Activated CD4-positive, CD25-positive, alpha-beta regulatory T cell treated with anti-CD3 and anti-CD28 coated beads, Interleukin-2, amount 50 U/mL, for 24 hours (primary cell): ENCODE measurements around the gene TP53I11.

Source experiments
- ATAC-seq, 2 donors: fragments of 150-1000 bp; cut with Tn5 transposase; one replicate each; pipeline ENCODE4 v1.10.0; 2021; ENCODE audit warnings: mild to moderate bottlenecking in 1 of 2, moderate library complexity in 1 of 2

TP53I11 gene, protein sequence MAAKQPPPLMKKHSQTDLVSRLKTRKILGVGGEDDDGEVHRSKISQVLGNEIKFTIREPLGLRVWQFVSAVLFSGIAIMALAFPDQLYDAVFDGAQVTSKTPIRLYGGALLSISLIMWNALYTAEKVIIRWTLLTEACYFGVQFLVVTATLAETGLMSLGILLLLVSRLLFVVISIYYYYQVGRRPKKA

DNA sequence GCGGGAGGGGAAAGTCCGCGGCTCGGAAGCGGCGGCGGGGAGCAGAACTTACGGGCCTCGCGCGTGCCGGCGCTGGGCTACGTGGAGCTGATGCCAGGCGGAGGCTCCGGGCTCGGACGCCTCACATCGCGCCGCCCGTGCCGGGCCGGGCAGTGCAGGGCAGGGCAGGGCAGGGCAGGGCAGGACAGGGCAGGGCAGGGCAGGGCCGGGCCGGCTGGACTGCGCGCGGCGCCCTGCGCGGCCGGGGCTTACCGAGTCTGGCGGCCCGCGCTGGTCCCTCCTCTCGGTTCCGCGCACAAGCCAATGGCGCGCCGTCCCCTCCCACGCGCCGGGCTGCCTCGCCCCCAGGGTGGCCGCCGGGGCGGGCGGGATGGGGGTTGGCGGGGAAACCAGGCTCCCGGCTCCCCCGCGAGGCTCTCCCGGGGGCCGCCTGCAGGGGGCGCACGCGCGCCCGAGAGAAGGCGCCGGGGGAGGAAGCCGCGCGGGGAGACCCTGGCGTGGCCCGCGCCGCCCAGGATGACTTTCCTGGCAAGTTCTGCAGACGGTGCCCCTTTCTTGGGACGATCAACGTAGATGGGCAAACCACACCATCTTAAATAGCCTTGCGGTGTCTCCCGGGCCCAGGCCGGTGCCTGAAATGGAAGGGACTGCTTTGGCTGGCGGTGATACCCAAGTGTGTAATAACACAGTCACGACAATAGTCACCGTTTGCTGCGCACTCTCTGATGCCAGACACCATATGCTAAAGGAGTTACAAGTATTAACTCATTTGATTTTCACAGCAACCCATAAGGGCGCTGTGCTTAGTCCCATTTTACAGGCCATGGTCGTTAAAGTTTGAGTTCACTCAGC lies at the start of gene TP53I11:
TSS of gene TP53I11 (minus strand) at position 259 of the 852 bp plus-strand sequence. CDS start 12,548 bp downstream, outside the sequence.
- ATAC-seq: peak; percentile 76 to 78

DNA sequence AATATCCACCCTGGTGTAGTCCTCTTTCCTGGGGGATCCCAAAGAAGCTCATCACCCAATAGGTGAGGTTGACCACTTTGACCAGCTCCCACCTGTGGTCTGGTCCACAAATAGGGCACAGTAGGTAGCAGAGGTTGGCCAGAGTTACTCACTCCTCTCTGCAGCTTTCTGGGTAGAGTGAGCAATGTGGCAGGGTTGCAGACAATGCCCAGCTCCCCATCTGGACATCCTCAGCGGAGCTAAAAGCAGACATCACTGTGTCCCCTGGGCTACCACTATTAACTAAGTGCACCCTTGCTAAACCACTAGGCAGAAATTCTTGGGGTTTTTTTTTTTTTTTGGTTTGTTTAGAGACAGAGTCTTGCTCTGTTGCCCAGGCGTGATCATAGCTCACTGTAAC lies 48.4 kb upstream of the TP53I11 start:
- ATAC-seq: no peak

DNA sequence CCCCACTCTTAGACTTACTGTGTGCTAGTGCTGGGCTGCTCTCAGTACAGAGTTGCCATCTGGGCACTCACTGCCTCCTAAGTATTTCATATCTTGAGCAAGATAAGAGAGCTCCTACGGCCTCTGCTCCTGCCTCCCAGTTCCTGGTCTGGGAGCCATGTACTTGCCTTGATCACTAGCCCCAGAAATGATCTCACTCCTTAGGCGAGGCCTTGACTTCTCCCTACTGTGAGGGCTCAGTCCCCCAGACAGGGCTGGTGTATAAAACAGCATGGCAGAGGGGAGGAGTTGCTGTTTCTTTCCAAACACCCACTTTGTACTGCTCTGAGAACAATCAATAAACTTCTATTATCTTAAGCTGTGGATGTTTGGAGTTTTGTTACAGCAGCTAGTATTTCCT lies 47.4 kb upstream of the TP53I11 start:
- ATAC-seq: no peak

DNA sequence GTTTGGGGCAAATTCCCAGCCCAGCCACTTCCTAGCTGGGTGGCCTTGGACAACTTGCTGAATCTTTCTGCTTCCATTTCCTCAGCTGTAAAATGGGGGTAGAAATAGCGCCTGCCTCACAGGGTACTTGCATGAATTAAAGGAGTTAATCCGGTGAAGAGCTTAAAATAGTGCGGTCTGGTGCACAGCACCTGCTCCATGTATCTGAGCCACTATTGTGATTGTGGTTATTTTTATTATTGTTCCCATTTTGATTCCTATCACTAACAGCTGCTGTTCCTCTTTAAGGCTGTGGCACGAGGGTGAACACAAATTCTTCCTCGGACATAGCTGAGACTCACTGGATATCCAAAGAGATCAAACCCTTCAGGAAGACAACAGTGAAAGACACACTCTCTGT lies 46.9 kb upstream of the TP53I11 start:
- no peak for ATAC-seq

DNA sequence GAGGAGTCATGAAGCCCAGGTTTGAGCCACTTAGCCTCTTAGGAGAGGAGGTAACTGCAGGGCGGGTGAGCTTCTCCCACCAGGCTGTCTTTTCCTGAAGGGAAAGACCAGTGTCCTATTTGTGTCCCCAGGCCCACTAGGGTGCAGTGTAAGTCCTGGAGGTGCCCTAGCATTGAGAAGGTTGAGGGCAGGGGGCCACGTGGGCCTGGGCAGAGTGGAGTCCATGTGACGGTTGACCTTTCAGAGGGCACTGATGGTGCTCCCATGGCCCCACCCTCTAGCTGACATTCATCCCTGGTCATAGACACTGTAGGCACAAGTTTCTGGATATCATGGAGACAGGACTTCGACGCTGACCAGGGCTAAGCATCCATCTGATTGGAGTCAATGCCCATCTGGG lies 44.1 kb upstream of the TP53I11 start:
- ATAC-seq: no peak

DNA sequence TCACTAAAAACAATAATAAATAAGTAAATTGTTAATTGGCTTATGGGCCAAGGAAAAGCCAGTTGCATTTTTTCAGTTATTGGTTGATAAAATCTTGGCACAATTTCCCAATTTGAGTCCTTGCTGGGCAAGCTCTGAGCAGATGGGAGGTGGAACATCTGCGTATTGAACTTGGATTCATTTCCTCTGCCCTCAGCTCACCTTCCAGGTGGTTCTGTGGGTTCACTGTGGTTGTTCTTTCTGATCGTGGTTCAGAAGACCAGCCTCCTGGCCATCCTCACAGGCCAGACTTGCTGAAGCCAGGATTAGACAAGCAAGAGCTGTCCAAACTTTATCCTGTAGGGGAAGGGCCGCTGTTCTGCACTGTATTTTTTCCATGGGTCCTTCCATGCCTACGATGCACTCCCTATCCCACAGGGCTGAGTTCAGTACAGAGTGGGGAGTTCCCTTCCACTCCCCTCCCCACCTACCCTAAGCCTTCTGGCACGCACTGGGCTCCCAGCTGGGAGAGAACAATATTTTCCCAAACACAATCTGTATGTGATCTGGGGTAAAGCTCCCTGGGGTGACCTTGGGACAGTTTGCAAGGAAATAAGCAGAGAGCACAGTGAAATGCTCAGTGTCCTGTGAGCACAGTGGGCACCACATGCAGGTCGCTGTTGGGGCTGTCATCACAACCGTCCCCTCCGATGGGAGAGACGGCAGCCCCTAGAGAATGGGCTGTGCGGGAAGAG lies 43.5 kb upstream of the TP53I11 start:
- ATAC-seq: no peak

DNA sequence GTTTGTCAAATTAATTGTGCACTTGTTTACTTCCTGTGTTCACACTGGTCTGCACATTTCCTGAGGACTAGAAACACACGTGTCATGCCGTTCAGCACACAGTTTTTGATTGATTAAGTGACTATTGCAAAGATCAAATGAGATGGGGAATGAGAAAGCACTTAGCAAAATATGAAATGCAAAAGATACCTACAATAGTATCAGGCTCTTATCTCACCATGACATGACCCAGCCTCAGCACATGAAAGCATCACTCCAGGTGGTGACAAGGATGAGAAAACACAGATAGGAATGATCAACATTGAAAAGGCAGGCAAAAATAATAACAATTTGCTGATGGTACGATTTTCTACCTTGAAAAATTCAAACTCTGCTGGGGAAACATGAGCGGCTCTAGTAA lies 42.1 kb upstream of the TP53I11 start:
- no peak for ATAC-seq

DNA sequence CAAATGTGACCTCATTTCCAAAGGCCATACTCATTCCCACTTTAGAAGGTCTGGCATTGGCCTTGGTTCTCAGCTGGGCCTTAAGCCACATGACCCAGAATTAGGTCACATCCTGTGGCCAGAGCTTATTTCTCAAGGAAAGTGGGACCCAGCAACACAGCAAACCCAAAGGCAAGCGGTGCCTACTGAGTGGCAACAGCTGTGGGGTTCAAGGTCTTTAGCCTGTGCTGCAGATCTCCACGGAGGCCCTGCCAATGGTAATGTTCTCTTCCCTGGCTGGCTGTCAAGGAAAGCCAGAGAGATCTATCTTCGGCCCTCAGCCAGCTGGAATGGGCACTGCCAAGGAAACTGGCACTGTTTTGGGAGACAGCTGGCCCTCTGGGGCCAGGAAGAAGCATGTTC lies 41.5 kb upstream of the TP53I11 start:
- ATAC-seq: no peak

DNA sequence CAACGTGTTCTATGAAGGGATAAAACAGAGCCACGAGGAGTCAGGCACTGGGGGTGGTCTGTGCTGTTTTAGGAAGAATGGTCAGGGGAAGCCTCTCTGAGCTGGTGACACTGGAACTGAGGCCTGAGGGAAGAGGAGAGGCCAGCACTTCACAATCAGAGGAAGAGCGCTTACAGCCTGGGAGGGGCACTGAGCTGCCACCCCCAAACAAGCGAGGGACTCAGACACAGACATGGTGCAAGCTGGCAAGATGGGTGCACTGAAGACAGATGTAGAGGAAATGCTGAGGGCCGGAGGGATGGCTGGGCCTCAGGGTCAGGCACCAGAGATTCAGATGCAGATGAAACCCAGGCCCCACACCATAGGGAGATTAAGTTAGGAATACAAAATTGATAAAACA lies 40.0 kb upstream of the TP53I11 start:
- no peak for ATAC-seq

DNA sequence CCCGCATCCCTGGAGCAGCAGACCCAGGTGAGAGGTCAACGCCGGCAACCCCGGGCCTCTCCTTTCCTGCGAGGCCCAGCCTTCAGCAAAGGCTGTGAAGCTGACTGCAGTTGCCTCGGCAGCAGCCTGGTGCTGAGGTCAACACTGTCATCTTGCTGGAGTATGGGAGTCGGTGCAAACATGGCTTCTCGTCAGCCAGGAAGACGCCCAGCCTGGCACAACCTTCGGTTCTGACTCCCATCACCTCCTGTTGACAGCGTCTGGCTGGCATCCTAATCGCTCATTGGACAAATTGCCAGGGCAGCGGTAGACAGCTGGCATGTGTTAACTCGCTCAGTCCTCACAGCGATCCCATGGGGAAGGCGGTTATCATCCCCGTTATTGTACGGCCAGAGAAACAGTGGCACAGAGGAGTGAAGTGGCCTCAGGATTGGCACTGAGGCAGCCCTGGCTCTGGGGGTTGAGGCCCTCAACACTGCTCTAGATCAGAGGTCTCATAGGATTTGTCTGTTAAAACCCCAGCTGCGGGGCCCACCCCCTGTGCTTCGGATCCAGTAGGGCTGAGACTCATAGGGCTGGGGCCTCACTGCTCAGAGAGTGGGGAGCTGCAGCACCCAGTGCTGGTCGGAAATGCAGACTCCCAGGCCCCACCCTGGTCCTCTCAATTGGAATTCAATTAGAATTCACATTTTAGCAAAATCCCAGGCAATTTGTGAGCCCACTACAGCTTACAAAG lies 39.3 kb upstream of the TP53I11 start:
- no peak for ATAC-seq

DNA sequence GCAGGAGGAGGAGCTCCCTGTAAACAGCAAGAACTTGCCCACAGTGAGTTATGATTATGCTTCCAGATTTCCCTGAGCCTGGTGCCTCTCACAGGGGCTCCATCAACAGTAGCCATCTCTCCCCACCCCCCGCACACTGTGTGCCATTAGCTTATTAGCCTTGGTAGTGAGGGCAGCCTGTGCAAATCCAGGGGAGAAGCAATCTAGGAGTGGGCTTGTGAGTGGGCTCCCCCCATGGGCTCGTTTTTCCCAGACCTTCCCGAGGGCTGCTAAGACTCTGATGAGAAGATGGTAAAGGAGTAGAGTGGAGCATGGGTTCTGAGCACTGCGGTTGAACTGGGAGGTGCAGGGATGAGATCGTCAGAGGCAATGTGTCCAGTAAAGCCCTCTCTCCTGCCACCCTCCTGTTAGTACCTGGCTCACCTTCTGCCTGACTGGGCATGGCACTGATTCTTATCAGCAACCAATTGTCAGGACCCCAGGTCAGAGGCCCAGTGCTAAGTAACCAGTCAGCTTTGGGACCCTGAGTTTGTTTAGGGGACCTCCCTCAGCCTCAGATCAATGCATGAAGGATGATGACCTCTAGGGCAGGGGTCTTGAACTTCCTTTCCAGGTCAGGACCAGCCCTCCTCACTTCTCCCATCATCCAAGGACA lies 38.4 kb upstream of the TP53I11 start:
- ATAC-seq: no peak

DNA sequence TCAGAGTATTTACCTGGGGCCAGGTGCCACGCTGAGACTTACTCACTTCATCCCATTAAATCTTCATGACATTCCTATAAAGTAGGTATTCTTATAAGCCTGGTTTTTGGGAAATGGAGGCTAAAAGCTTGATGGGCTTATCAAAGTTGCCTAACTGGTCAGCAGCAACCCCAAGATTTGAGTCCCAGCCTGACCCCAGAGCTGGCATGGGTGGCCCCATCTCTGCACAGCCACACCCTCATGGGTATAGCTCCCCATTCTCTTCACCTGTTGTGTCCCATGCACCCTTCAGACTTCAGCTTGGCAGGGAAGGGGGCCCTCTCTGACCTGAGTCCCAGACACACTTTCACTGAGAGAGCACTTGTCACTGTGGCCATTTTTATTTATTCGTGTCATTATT lies 37.4 kb upstream of the TP53I11 start:
- ATAC-seq: no peak

DNA sequence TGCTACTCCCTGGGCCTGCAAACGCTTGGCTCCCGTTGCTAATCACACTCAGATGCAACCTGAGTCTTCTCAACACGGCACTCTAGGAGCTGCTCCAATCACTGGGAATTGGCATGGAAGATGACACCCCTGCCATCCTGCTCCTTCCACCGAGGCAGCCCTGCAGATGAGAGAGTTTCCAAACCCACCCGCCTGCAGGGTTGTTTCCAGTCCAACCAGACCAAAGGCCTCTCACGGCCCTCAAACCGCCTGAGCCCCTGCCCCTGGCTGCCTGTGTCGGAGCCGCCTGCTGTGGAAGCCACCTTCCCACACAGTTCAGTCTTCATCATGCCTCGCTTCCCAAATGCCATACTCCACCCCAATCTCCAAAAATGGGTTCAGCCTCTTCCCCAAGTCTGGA lies 36.8 kb upstream of the TP53I11 start:
- no peak for ATAC-seq

DNA sequence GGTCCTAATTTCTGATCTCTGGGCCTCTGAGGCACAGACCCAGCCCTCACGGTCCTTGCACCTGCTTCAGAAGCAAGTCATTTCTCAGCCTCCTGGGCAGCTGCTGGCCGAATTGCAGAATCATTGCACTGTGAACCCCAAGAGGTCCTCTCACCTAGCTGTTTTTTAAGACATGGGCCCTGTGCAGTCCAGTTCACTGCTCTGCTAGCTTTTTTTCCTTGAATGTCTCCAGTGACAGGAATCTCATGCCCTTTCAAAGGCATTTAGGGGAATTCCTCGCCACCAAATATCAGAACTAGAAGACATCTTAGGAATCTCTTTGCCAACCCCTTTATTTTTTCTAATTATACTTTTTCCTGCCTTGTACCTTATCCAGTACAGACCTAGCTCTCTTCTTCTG lies 35.6 kb upstream of the TP53I11 start:
- ATAC-seq: no peak

DNA sequence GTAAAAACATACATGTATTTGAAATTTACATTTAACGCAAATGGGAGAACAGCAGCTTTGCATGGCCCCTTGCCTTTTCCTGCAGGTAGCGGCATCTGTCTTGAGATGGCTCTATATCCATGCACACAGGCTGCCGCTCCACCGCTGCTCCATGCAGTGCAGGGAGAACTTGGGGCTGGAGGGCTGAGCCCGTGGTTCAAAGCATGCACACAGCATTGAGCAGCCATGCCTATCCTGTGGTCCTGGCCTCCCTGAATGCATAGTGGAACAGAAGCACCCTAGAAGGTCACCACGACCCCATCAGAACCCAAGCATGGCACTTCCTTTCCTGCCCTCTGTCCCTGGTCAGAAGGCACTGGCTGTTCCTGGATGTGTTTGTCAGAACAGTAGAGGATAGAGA lies 35.0 kb upstream of the TP53I11 start:
- ATAC-seq: no peak

DNA sequence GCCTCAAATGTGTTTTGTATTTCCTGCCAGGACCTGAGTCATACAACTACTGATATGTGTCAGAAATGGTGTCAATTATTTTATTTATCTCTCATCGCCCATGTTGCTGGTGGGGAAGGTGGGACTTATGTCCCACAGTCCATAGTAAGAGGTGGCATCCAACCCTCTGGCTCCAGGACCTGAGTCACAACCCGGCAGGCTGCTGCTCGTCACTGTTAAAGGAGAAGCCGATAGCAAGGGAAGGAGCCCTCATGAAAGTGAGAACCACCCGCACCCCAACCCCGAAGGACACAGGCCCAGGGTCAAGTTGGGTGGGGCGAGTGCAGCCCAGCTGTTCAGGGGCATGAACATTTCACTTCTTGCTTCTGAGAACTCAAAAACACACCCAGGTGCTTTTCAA lies 33.1 kb upstream of the TP53I11 start:
- peak; percentile 60 to 64 for ATAC-seq

DNA sequence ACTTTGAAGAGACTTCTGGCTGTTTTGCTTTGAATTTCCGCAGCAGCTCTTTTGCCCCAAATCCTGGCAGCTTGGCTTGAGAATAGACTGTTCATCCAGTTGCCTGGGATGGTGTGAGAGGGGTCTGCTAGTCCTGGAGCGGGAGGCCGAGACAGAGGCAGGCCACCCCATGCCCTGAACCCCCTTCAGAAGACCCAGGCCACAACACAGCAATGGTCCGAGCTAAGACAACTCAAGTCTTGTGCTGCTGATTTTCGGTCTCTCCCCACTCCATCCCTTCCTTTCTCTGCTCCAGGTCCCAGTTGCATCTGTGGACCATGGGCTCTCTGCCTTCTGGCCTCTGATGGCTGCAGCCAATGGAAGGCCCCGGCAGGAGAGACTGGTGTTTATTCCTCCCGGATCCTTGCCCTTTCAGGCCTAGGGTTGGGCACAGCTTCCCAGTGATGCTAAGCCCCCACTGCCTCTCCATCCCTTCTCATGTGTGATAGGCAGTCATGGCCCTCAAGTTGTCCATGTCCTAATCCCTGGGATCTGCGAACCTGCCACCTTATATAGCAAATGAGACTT lies 31.9 kb upstream of the TP53I11 start:
- no peak for ATAC-seq

DNA sequence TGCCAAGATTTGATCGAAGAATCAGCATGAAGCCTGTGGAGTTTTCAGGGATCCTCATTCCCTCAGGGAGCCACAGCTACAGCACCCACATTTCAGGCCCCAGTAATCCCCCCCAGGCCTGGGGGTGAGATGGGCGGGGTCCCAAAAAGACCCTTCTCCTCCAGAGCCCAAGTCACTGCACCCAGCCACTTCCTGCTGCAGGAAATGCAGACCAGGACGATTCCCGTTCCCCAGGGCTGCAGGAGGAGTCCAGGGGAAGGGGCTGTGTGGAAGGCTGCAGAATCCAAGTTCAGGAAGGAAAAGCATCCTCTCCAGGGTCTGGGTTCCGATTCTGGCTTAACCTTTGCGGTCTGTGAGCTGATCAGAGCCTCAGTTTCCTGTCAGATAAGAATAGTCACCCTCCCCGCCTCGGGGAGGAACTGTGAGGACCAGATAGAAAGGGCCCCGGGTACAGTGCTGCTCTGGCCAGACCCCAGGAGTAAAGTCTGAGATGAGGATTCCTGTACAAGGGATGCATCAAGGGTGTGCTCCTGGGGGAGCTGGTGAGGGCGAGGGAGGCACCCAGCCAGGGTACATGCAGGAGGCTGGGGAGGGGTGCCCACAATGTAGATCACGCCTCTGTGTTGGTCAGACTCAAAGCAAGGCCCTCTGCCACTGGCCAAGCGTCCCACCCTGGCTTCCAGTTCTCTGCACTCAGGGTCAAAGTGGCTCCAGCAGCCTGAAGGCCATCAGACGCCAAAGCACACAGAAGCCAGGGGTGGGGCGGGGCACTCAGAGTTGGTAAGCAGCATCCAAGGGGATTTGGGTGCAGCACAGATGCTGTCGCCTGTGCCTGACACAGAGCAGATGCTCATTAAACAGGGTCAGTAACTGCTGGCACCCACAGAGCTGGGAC lies 30.1 kb upstream of the TP53I11 start:
- ATAC-seq: no peak

DNA sequence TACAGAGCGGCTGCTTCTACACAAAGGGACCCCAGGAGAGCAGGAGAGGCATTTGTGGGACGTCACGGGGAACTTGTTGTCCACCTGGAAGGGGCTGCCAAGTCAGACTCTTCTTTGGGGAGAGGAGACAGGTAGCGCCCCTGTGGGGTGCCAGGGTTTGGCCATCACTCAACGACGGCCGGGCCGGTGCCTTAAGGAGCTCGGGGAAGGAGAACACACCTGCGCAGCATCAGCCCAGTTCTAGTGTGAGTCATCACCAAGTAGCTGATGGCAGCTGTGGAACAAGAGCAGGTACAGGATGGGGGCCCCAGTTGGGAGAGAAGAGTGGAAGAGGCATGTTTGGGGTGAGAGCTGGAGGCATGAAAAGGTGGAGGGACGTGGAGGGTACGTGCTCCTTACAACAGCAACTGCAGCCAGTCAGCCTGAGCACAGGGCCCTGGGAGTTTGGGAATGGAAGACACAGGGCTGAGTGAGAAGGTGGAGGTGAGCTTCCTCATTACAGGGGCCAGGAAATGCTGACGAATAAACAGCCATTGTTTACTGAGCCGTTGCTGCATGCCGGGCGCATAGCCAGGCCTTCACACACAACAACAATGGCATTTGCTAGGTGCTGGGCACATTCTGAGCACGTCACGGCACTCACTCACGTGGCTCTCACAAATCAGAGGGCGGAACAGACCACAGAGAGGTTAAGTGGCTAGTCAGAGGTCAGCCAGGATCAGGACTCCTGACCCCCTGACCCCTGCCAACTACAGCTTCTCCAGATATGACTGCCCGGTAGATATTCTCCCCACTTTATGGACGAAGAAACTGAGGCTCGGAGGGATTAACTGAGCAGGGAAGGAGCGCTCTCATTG lies 29.1 kb upstream of the TP53I11 start:
- ATAC-seq: no peak

DNA sequence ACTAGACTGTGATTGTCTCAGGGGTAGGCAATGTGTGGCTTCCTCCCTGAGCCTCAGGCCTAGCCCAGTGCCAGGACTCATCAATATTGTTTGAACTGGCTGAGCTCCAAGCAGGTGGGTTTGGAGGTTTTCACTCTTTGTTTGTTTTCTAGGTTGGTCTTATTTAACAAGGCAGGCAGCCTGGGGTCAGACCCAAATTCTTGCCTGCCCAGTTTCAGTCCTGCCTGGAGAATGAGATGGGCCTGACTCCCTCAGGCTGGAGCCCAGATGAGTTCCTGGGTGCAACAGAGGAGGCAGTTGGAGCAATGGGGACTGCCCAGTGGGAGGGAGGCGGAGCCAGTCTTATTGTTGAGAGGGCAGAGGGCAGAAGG lies 28.3 kb upstream of the TP53I11 start:
- ATAC-seq: no peak
